GM11168 (cell line): ENCODE data around the gene RAB14.
"Not testable (repeated sequence)": the region's sequence is repeated elsewhere in the genome, so short reads cannot be mapped to it uniquely, and the experiment has no call there.

Source experiments
- in situ Hi-C: fragments of 300-500 bp; cut with MboI; formaldehyde crosslinking; loops from one replicate; pipeline ENCODE4 v1.12.0; 2022; ENCODE audit warnings: low sequenced_read_pairs; ENCODE audit not compliant: unreplicated experiment

The RAB14 gene

GRCh38 chr9:121169094-121169601, 32.5 kb downstream of the RAB14 start:
- in situ Hi-C loops, result no loop called here

GRCh38 chr9:121168052-121168451, 33.6 kb downstream of the RAB14 start:
- in situ Hi-C loops, result no loop called here

GRCh38 chr9:121160025-121160424, 41.6 kb downstream of the RAB14 start:
- in situ Hi-C loops, result no loop called here

GRCh38 chr9:121157939-121158338, 43.7 kb downstream of the RAB14 start:
- in situ Hi-C loops, result no loop called here

GRCh38 chr9:121156263-121156731, 45.4 kb downstream of the RAB14 start:
- in situ Hi-C loops, result no loop called here

- in situ Hi-C loops, result no loop called here
Measured at GRCh38 chr9:121154782-121155181, 46.9 kb downstream of the RAB14 start.

- in situ Hi-C loops, result no loop called here
Measured at GRCh38 chr9:121153642-121154041, 48.0 kb downstream of the RAB14 start.

- in situ Hi-C loops, result no loop called here
Measured at GRCh38 chr9:121150188-121150587, 51.5 kb downstream of the RAB14 start.

GRCh38 chr9:121144482-121144881, 57.2 kb downstream of the RAB14 start:
- in situ Hi-C loops, result no loop called here

GRCh38 chr9:121143771-121144170, 57.9 kb downstream of the RAB14 start:
- in situ Hi-C loops, result no loop called here

- in situ Hi-C loops, result no loop called here
Measured at GRCh38 chr9:121141706-121142105, 60.0 kb downstream of the RAB14 start.

GRCh38 chr9:121141306-121141705, 60.4 kb downstream of the RAB14 start:
- in situ Hi-C loops, result no loop called here

GRCh38 chr9:121140162-121140561, 61.5 kb downstream of the RAB14 start:
- in situ Hi-C loops, result no loop called here

- in situ Hi-C loops, result no loop called here
Measured at GRCh38 chr9:121138973-121139372, 62.7 kb downstream of the RAB14 start.

- in situ Hi-C loops, result no loop called here
Measured at GRCh38 chr9:121138561-121138960, 63.1 kb downstream of the RAB14 start.

GRCh38 chr9:121135642-121136041, 66.0 kb downstream of the RAB14 start:
- in situ Hi-C loops, result no loop called here

GRCh38 chr9:121133104-121133816, 68.4 kb downstream of the RAB14 start:
- in situ Hi-C loops, result no loop called here

GRCh38 chr9:121129384-121129783, 72.3 kb downstream of the RAB14 start:
- in situ Hi-C loops, result not testable (repeated sequence)
